A549 (cell line): ENCODE results near the gene HRH2. TPM values are rescaled to one million over a fixed set of nuclear protein-coding genes. Genes with fewer than 3 reads are reported as not detected.

ENCODE experiments used
- ATAC-seq, 2 experiments: fragments of 200-7000 bp in 1 of 2; fragments of >200 bp in 1 of 2; cut with Nextera tagmentation in 1 of 2; cut with Tn5 transposase in 1 of 2; 3 replicates each; pipeline versions ENCODE4 v1.8.0 to v1.9.1; 2018 to 2020; ENCODE audit warnings: mild to moderate bottlenecking in 1 of 2, moderate library complexity in 1 of 2
- CTCF ChIA-PET: fragments of 300-600 bp; sonication (Branson Sonifier 250); formaldehyde crosslinking; extraction: SDS; loops from one replicate; lab custom pipeline; 2021; ENCODE audit warnings: antibody characterized with exemption, inconsistent platforms; lab: Yijun Ruan, JAX
- POLR2A ChIA-PET: fragments of 350-600 bp; formaldehyde crosslinking; extraction: SDS; loops from one replicate; lab custom pipeline; 2021; ENCODE audit warnings: antibody characterized with exemption, inconsistent platforms; lab: Yijun Ruan, JAX
- DNase-seq, 2 experiments: peaks; one replicate each; pipeline versions ENCODE4 v3.0.0 to v3.0.0-alpha.2; 2011 to 2016; ENCODE audit warnings: low read depth in 1 of 2, low spot score in 1 of 2
- FAIRE-seq: peaks from 2 replicates; lab custom pipeline; 2011; peaks lifted over from hg19 to GRCh38; lab: Jason Lieb, UNC
- H3K27ac ChIP-seq, 2 experiments: fragments of >200 bp; sonication (Bioruptor Twin); formaldehyde crosslinking; 3 replicates each; pipeline ENCODE4 v1.5.1; 2016 to 2017
- H3K4me1 ChIP-seq: fragments of >200 bp; sonication (Bioruptor Twin); formaldehyde crosslinking; 3 replicates; pipeline ENCODE4 v1.6.1; 2016
- H3K4me2 ChIP-seq: fragments of >200 bp; sonication (Bioruptor Twin); formaldehyde crosslinking; 3 replicates; pipeline ENCODE4 v1.6.1; 2016
- H3K4me3 ChIP-seq: fragments of >200 bp; sonication (Bioruptor Twin); formaldehyde crosslinking; 3 replicates; pipeline ENCODE4 v1.5.1; 2016
- H3K9me3 ChIP-seq: fragments of >200 bp; sonication (Bioruptor Twin); formaldehyde crosslinking; 3 replicates; pipeline ENCODE4 v1.6.1; 2016
- CTCF ChIP-seq: fragments of >200 bp; sonication (Bioruptor Twin); formaldehyde crosslinking; IDR thresholded peaks from 3 replicates; pipeline ENCODE4 v1.5.1; 2016
- EP300 ChIP-seq, 2 experiments: fragments of >200 bp; sonication (Bioruptor Twin); formaldehyde crosslinking; IDR thresholded peaks; 2 replicates in 1 of 2; 3 replicates in 1 of 2; pipeline ENCODE4 v1.6.1; 2016 to 2017
- HMGXB4 ChIP-seq: fragments of 250-450 bp; sonication (Bioruptor Pico); IDR thresholded peaks from 2 replicates; pipeline ENCODE4 v1.5.0; 2021; ENCODE audit warnings: mild to moderate bottlenecking, moderate library complexity, borderline replicate concordance
- JUNB ChIP-seq: fragments of >200 bp; sonication (Bioruptor Twin); formaldehyde crosslinking; IDR thresholded peaks from 2 replicates; pipeline ENCODE4 v1.6.1; 2016
- KDM5A ChIP-seq: fragments of 200-600 bp; sonication (generic); IDR thresholded peaks from 2 replicates; pipeline ENCODE4 v1.6.1; 2016; ENCODE audit warnings: antibody characterized with exemption, mild to moderate bottlenecking
- MAFK ChIP-seq: fragments of 450-650 bp; IDR thresholded peaks from 2 replicates; pipeline ENCODE4 v1.6.1; 2014; ENCODE audit not compliant: partially characterized antibody
- NR3C1 ChIP-seq: fragments of >200 bp; sonication (Bioruptor Twin); formaldehyde crosslinking; IDR thresholded peaks from 3 replicates; pipeline ENCODE4 v1.6.1; 2017
- RAD21 ChIP-seq, 2 experiments: fragments of >200 bp in 1 of 2; sonication (Bioruptor Twin) in 1 of 2; formaldehyde crosslinking in 1 of 2; IDR thresholded peaks in 1 of 2; conservative IDR thresholded peaks in 1 of 2; 2 replicates in 1 of 2; 3 replicates in 1 of 2; pipeline ENCODE4 v1.6.1; 2012 to 2018; ENCODE audit warnings: inconsistent platforms in 1 of 2
- RARB ChIP-seq: fragments of 250-450 bp; sonication (Bioruptor Pico); IDR thresholded peaks from 2 replicates; pipeline ENCODE4 v1.8.0; 2021; ENCODE audit warnings: mild to moderate bottlenecking, moderate library complexity
- RCOR1 ChIP-seq: fragments of 150-350 bp; IDR thresholded peaks from 2 replicates; pipeline ENCODE4 v1.6.1; 2014; ENCODE audit warnings: antibody characterized with exemption, low read length, low read depth
- REST ChIP-seq: fragments of 200-600 bp; sonication (generic); IDR thresholded peaks from 2 replicates; pipeline ENCODE4 v1.6.1; 2016; ENCODE audit warnings: antibody characterized with exemption, mild to moderate bottlenecking, moderate library complexity
- SMC3 ChIP-seq: fragments of >200 bp; sonication (Bioruptor Twin); formaldehyde crosslinking; IDR thresholded peaks from 3 replicates; pipeline ENCODE4 v1.6.1; 2018; ENCODE audit warnings: inconsistent platforms
- TFCP2L1 ChIP-seq: fragments of 250-450 bp; sonication (Bioruptor Pico); IDR thresholded peaks from 2 replicates; pipeline ENCODE4 v1.5.0; 2021; ENCODE audit warnings: mild to moderate bottlenecking
- ZC3H11A ChIP-seq: fragments of 450-650 bp; IDR thresholded peaks from 2 replicates; pipeline ENCODE4 v1.6.1; 2014; ENCODE audit warnings: antibody characterized with exemption, mild to moderate bottlenecking
- WGBS: methylation state at CpG from one replicate; pipeline ENCODE4 v1.1.6; 2017; ENCODE audit errors: missing lambda C conversion rate; 5-methylcytosine and 5-hydroxymethylcytosine counted together
- polyA plus RNA-seq, 4 experiments: library from polyadenylated mRNA; depleted of rRNA in 3 of 4; stranded (reverse); fragments of >200 nt; fragmentation: RNase III in 1 of 4; extraction: RNeasy Plus Mini Kit Qiagen cat#74134 plus additional on column Dnase treatment in 1 of 4; gene quantifications; 2 replicates in 3 of 4; 3 replicates in 1 of 4; pipeline ENCODE4 v1.2.3, GENCODE V29; 2011 to 2017

The HRH2 gene
- polyA plus RNA-seq, 2 of the 4 experiments (the other 2 are of a cell fraction), result 0.58 to 0.62 TPM

GRCh38 chr5:175696139-175696854 lies 38.4 kb downstream of the HRH2 start:
- Histone ChIP-seq H3K4me1 (no peaks in the 10 kb centered on the region), H3K4me2 (no peak overlapping the region), H3K4me3 (no peak overlapping the region), H3K27ac (no peak overlapping the region), H3K9me3 (no peaks in the 10 kb centered on the region)
- peak; percentile 18 to 71; a peak in 3 of 6 replicates for ATAC-seq
- FAIRE-seq, result no peak
- peak; percentile 29 to 73 for DNase-seq
- TF ChIP-seq CTCF (peak; percentile 50), RAD21 (conservative IDR thresholded peaks at IDR 0.05 in 1 of 2, IDR thresholded peaks at IDR 0.05 in 1 of 2) (peak; percentile 37 to 48; a peak in 4 of 5 replicates), SMC3 (peak; percentile 46; the same call in 2 of the 3 replicates), ZC3H11A (no peak)
- ChIA-PET CTCF (interaction anchor here (0.8 to 1.5 kb wide), 8 partner anchors 10 to 163 kb away, joined by 3 to 5 read pairs (median 4); no protein-coding TSS in a partner anchor), POLR2A (no interaction called here)
- 46% methylated on average over 16 of the region's 16 CpGs for WGBS

- no peak for DNase-seq
- CTCF ChIA-PET, result interaction anchor here (0.8 to 1.5 kb wide), 7 partner anchors 10 to 163 kb away, joined by 3 to 5 read pairs (median 4); no protein-coding TSS in a partner anchor
- H3K9me3 ChIP-seq, result no peaks in the 10 kb centered on the region
- peak in 1 of 2 experiments; percentile 18; a peak in 3 of 6 replicates for ATAC-seq
- no peak overlapping the region for H3K4me3 ChIP-seq
- FAIRE-seq, result no peak
- POLR2A ChIA-PET, result no interaction called here
- H3K27ac ChIP-seq, result no peak overlapping the region
- TF ChIP-seq TFCP2L1 (CRISPR knock-in tag) (no peak), CTCF (no peak; the same call in 2 of the 3 replicates), MAFK (no peak), JUNB (no peak), NR3C1 (no peak), HMGXB4 (CRISPR knock-in tag) (no peak), KDM5A (no peak), ZC3H11A (no peak), EP300 (IDR thresholded peaks at IDR 0.05) (no peak)
- H3K4me1 ChIP-seq, result no peaks in the 10 kb centered on the region
- no peak overlapping the region for H3K4me2 ChIP-seq
- 91% methylated on average over 12 of the region's 14 CpGs for WGBS
These were observed 39.0 kb downstream of the HRH2 start for GRCh38 chr5:175696855-175697198.

GRCh38 chr5:175697846-175698245 lies 40.0 kb downstream of the HRH2 start:
- ChIA-PET CTCF (interaction anchor here (0.5 to 1.5 kb wide), 7 partner anchors 12 to 164 kb away, joined by 3 to 6 read pairs (median 3); no protein-coding TSS in a partner anchor), POLR2A (no interaction called here)
- DNase-seq (no peak), FAIRE-seq (no peak), ATAC-seq (no peak)
- TF ChIP-seq RCOR1, result no peak
- no peak for TF ChIP-seq RARB
- TF ChIP-seq REST, result no peak
- Histone ChIP-seq H3K9me3 (no peaks in the 10 kb centered on the region; the same call in 2 of the 3 replicates), H3K27ac (no peak overlapping the region), H3K4me1 (no peaks in the 10 kb centered on the region), H3K4me3 (no peak overlapping the region), H3K4me2 (no peak overlapping the region)
- 92% methylated on average over 7 of the region's 7 CpGs for WGBS
